Osteoblast (primary cell): ENCODE results near the gene RNF144B. TPM values are rescaled to one million over a fixed set of nuclear protein-coding genes. Genes with fewer than 3 reads are reported as not detected.
"Not testable (repeated sequence)": the region's sequence is repeated elsewhere in the genome, so short reads cannot be mapped to it uniquely, and the experiment has no call there.

Source experiments
- DNase-seq: peaks from one replicate; pipeline ENCODE4 v3.0.0; 2011; ENCODE audit warnings: low spot score, mixed read lengths; ENCODE audit not compliant: insufficient read length; ENCODE audit errors: missing footprints
- H2AFZ ChIP-seq: 2 replicates; pipeline ENCODE4 v1.6.0; 2011; ENCODE audit warnings: mild to moderate bottlenecking, low read length
- H3K27ac ChIP-seq: 2 replicates; pipeline ENCODE4 v1.5.1; 2011; ENCODE audit warnings: mild to moderate bottlenecking, low read depth, low read length, moderate library complexity
- H3K27me3 ChIP-seq: 2 replicates; pipeline ENCODE4 v1.6.0; 2012; ENCODE audit warnings: mild to moderate bottlenecking, control low read depth, inconsistent platforms, low read length, moderate library complexity; ENCODE audit not compliant: insufficient read depth
- H3K36me3 ChIP-seq: 2 replicates; pipeline ENCODE4 v1.5.1; 2011; ENCODE audit warnings: mild to moderate bottlenecking, low read length, control low read depth, moderate library complexity; ENCODE audit not compliant: insufficient read depth
- H3K4me1 ChIP-seq: 2 replicates; pipeline ENCODE4 v1.5.1; 2011; ENCODE audit warnings: mild to moderate bottlenecking, low read length, control low read depth, moderate library complexity; ENCODE audit not compliant: insufficient read depth
- H3K4me2 ChIP-seq: 2 replicates; pipeline ENCODE4 v1.6.0; 2011; ENCODE audit warnings: mild to moderate bottlenecking, low read length; ENCODE audit not compliant: insufficient read depth
- H3K4me3 ChIP-seq: fragments of 200-600 bp; sonication (generic); 3 replicates; pipeline ENCODE4 v1.5.1; 2012; ENCODE audit warnings: mild to moderate bottlenecking, low read length, inconsistent platforms; ENCODE audit not compliant: insufficient read depth
- H3K79me2 ChIP-seq: 2 replicates; pipeline ENCODE4 v1.6.0; 2012; ENCODE audit warnings: mild to moderate bottlenecking, low read length, control low read depth, inconsistent platforms; ENCODE audit not compliant: insufficient read depth
- H3K9me3 ChIP-seq: 2 replicates; pipeline ENCODE4 v1.5.1; 2011; ENCODE audit warnings: low read depth, low read length, control low read depth
- H4K20me1 ChIP-seq: 2 replicates; pipeline ENCODE4 v1.6.0; 2012; ENCODE audit warnings: mild to moderate bottlenecking, low read length, control low read depth; ENCODE audit not compliant: insufficient read depth
- CTCF ChIP-seq: IDR thresholded peaks from 2 replicates; pipeline ENCODE4 v1.5.1; 2011; ENCODE audit warnings: mild to moderate bottlenecking, low read depth, low read length, moderate library complexity; ENCODE audit errors: extremely low read depth
- total RNA-seq: library from RNA; depleted of rRNA; stranded (reverse); fragments of >200 nt; gene quantifications from 2 replicates; pipeline ENCODE4 v1.2.3, GENCODE V29; 2012

Gene RNF144B
- total RNA-seq, 1 donor = 5.8 TPM

- Histone ChIP-seq H3K79me2 (no peaks in the 10 kb centered on the region), H4K20me1 (no peaks in the 10 kb centered on the region), H3K4me1 (no peaks in the 10 kb centered on the region), H3K4me2 (no peak overlapping the region), H3K9me3 (no peaks in the 10 kb centered on the region), H3K4me3 (no peak overlapping the region), H3K27ac (no peak overlapping the region), H2AFZ (no peak overlapping the region), H3K36me3 (no peaks in the 10 kb centered on the region), H3K27me3 (no peaks in the 10 kb centered on the region)
- no peak for DNase-seq
- no peak for TF ChIP-seq CTCF
Measured at GRCh38 chr6:18447552-18447951, 60.4 kb downstream of the RNF144B start.

DNA sequence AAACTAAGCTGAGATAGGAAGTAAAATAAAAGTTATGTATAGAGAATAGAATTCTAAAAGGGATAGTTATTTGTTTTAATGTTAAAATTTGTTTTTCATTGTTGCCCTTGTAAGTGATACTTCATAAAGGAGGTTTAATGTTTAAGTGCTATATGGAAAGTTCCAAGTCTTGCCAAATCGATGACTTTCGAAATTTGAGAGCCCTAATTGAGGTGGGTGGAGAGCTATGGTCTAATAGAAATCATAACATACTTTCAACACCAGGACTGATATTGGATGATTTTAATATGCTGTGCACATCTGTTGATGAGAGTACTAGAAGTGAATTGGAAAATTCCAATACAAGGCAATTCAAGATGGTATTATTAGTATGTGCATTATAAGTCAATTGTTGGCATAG is 64.6 kb downstream of the RNF144B start:
- no peak overlapping the region for H3K4me3 ChIP-seq
- H3K4me1 ChIP-seq = no peaks in the 10 kb centered on the region
- no peaks in the 10 kb centered on the region for H3K27me3 ChIP-seq
- H3K36me3 ChIP-seq = no peaks in the 10 kb centered on the region
- H3K4me2 ChIP-seq = no peak overlapping the region
- no peak for DNase-seq
- H3K9me3 ChIP-seq = no peaks in the 10 kb centered on the region
- no peak overlapping the region for H2AFZ ChIP-seq
- H3K27ac ChIP-seq = no peak overlapping the region
- H4K20me1 ChIP-seq = no peaks in the 10 kb centered on the region
- TF ChIP-seq CTCF = no peak
- H3K79me2 ChIP-seq = no peaks in the 10 kb centered on the region

- H2AFZ ChIP-seq = no peak overlapping the region
- no peaks in the 10 kb centered on the region for H3K27me3 ChIP-seq
- H3K4me3 ChIP-seq = no peak overlapping the region
- H3K9me3 ChIP-seq = no peaks in the 10 kb centered on the region
- no peaks in the 10 kb centered on the region for H4K20me1 ChIP-seq
- H3K79me2 ChIP-seq = no peaks in the 10 kb centered on the region
- no peaks in the 10 kb centered on the region for H3K4me1 ChIP-seq
- no peaks in the 10 kb centered on the region for H3K36me3 ChIP-seq
- DNase-seq = no peak
- no peak for TF ChIP-seq CTCF
- no peak overlapping the region for H3K27ac ChIP-seq
- no peak overlapping the region for H3K4me2 ChIP-seq
Measured at GRCh38 chr6:18454446-18454845, 67.3 kb downstream of the RNF144B start.

DNA sequence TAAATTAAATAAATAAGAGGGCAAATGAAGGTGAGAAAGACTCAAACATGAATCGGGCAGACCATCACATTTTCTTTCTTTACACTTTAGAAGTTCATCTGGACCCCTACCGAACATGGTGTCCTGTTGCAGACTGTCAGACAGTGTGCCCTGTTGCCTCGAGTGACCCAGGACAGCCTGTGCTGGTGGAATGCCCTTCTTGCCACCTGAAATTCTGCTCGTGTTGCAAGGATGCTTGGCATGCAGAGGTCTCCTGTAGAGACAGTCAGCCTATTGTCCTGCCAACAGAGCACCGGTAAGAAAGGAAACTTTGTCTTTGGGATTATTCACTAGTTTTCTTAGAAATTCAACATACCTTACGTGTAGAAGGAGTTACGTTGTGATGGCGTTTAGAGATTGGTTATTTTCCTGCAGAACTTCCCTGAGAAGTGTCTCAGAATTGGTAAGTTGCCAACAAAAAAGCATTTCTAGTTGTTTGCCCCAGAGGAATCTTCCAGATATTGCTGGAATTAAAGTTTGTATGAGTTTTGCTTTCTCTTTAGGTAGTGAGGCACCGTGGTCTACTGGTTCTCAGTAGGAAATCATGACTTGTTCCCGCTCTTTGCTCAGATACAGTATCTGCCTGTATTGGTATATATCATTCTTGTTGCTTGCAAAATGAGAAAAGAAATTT is 70.1 kb downstream of the RNF144B start:
- H2AFZ ChIP-seq = peak overlapping the region; percentile 45
- no peak for TF ChIP-seq CTCF

DNA sequence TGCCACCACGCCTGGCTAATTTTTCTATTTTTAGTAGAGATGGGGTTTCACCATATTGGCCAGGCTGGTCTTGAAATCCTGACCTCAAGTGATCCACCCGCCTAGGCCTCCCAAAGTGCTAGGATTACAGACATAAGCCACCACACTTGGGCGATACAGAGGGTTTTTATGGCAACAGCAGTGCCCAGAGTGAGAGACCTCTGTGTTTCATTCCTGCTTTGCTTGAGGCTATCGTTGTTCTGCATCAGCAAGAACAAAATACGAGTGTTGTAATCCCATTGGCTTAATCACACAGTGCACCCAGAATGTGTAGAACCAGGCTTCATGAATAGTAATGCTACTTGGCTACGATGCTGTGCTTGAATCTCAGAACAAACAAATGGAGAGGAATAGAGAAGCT is 70.9 kb downstream of the RNF144B start:
- not testable (repeated sequence) for H3K4me3 ChIP-seq, H3K9me3 ChIP-seq, H3K4me1 ChIP-seq, H3K27ac ChIP-seq, H3K79me2 ChIP-seq, H4K20me1 ChIP-seq, DNase-seq, H3K27me3 ChIP-seq, H3K4me2 ChIP-seq, H3K36me3 ChIP-seq, H2AFZ ChIP-seq

More for the DNA sequence above, 70.1 kb downstream of the RNF144B start:
- H3K27me3 ChIP-seq = no peaks in the 10 kb centered on the region
- no peak for DNase-seq
- no peaks in the 10 kb centered on the region for H3K36me3 ChIP-seq
- no peaks in the 10 kb centered on the region for H3K4me1 ChIP-seq
- no peaks in the 10 kb centered on the region for H4K20me1 ChIP-seq
- no peak overlapping the region for H3K27ac ChIP-seq
- H3K4me2 ChIP-seq = no peak overlapping the region
- H3K79me2 ChIP-seq = no peaks in the 10 kb centered on the region
- H3K9me3 ChIP-seq = no peaks in the 10 kb centered on the region
- no peak overlapping the region for H3K4me3 ChIP-seq
